SK-N-SH (cell line): Measurements from ENCODE around the gene RPL10.
"Not testable (repeated sequence)": the region's sequence is repeated elsewhere in the genome, so short reads cannot be mapped to it uniquely, and the experiment has no call there.

Source experiments
- GABPA ChIP-seq: IDR thresholded peaks from 2 replicates; pipeline ENCODE4 v1.4.0; 2012; ENCODE audit warnings: low read depth, mild to moderate bottlenecking
- POLR2AphosphoS5 ChIP-seq: IDR thresholded peaks from 2 replicates; pipeline ENCODE4 v1.6.1; 2012; ENCODE audit warnings: low read depth, low read length
- RXRA ChIP-seq: IDR thresholded peaks from 2 replicates; pipeline ENCODE4 v1.4.0; 2012; ENCODE audit warnings: low read depth, mild to moderate bottlenecking, borderline replicate concordance
- TAF1 ChIP-seq: IDR thresholded peaks from 2 replicates; pipeline ENCODE4 v1.6.1; 2012; ENCODE audit warnings: low read depth, mild to moderate bottlenecking, low read length, moderate library complexity, borderline replicate concordance
- USF2 ChIP-seq: fragments of 150-350 bp; IDR thresholded peaks from 2 replicates; pipeline ENCODE4 v1.6.1; 2017; ENCODE audit warnings: antibody characterized with exemption, low read length, low read depth, borderline replicate concordance
- YY1 ChIP-seq: IDR thresholded peaks from 2 replicates; pipeline ENCODE4 v1.4.0; 2012; ENCODE audit warnings: low read depth, mild to moderate bottlenecking

GRCh38 chrX:154396363-154396762 is 1.8 kb upstream of the RPL10 start:
- TF ChIP-seq RXRA, YY1, GABPA, POLR2AphosphoS5, USF2, TAF1: not testable (repeated sequence)
